ENCODE data around the gene MDN1. TPM values are rescaled to one million over a fixed set of nuclear protein-coding genes. Genes with fewer than 3 reads are reported as not detected.

The MDN1 gene
- total RNA-seq, 2 experiments from 2014 or later = 48.6 to 62.3 TPM

- H2AFZ ChIP-seq (ENCODE audit: low read length) = no peak overlapping the region
- intact Hi-C loops (cut with micrococcal nuclease; ENCODE audit: unreplicated experiment) = no loop called here
- no peak overlapping the region for H3K27ac ChIP-seq (ENCODE audit: low read depth, low read length, poor library complexity, severe bottlenecking)
- CTCF ChIA-PET (ENCODE audit: unreplicated experiment) = no interaction called here
- no peaks in the 10 kb centered on the region for H3K4me1 ChIP-seq (ENCODE audit: insufficient read depth, low read length, poor library complexity, severe bottlenecking)
- no peak for DNase-seq (ENCODE audit: low spot score)
- POLR2A ChIA-PET = interaction anchor here (0.6 to 0.7 kb wide), 3 partner anchors 41 to 52 kb away, joined by 3 read pairs; no protein-coding TSS in a partner anchor
- no peak overlapping the region for H3K4me2 ChIP-seq (ENCODE audit: low read length)
- H3K9me3 ChIP-seq (ENCODE audit: low read length) = no peaks in the 10 kb centered on the region
- peaks cover 87% of the 10 kb centered on the region for H3K79me2 ChIP-seq (ENCODE audit: insufficient read depth, low read depth, low read length)
- TF ChIP-seq CTCF (conservative IDR thresholded peaks at IDR 0.05; ENCODE audit: low read length) (no peak), EZH2phosphoT487 (IDR thresholded peaks at IDR 0.05; ENCODE audit: borderline replicate concordance, low read depth, low read length) (no peak)
- no peaks in the 10 kb centered on the region for H3K9me2 ChIP-seq (ENCODE audit: insufficient read depth, low read length)
- no TSS peak for BruUV-seq (replicated peaks)
- H3K4me3 ChIP-seq (ENCODE audit: low read depth, low read length, poor library complexity, severe bottlenecking) = no peak overlapping the region
- H4K20me1 ChIP-seq (ENCODE audit: insufficient read depth, low read length) = peaks cover 13% of the 10 kb centered on the region; the same call in 1 of the 2 replicates
- peaks cover 12% of the 10 kb centered on the region; the same call in 1 of the 2 replicates for H3K36me3 ChIP-seq (ENCODE audit: insufficient read depth, low read length)
Measured at GRCh38 chr6:89807581-89807980, 12.0 kb downstream of the MDN1 start.

- no peak overlapping the region for H2AFZ ChIP-seq (ENCODE audit: low read length)
- H3K27ac ChIP-seq (ENCODE audit: low read depth, low read length, poor library complexity, severe bottlenecking) = no peak overlapping the region
- intact Hi-C loops (cut with micrococcal nuclease; ENCODE audit: unreplicated experiment) = no loop called here
- CTCF ChIA-PET (ENCODE audit: unreplicated experiment) = no interaction called here
- H3K9me3 ChIP-seq (ENCODE audit: low read length) = no peaks in the 10 kb centered on the region
- H3K4me3 ChIP-seq (ENCODE audit: low read depth, low read length, poor library complexity, severe bottlenecking) = no peak overlapping the region
- POLR2A ChIA-PET = interaction anchor here (1.0 to 1.3 kb wide), 2 partner anchors 10 to 11 kb away, joined by 3 read pairs; no protein-coding TSS in a partner anchor
- H3K9me2 ChIP-seq (ENCODE audit: insufficient read depth, low read length) = no peaks in the 10 kb centered on the region
- no TSS peak for BruUV-seq (replicated peaks)
- TF ChIP-seq CTCF (conservative IDR thresholded peaks at IDR 0.05; ENCODE audit: low read length) (no peak), EZH2phosphoT487 (IDR thresholded peaks at IDR 0.05; ENCODE audit: borderline replicate concordance, low read depth, low read length) (no peak)
- peaks cover 70% of the 10 kb centered on the region for H3K79me2 ChIP-seq (ENCODE audit: insufficient read depth, low read depth, low read length)
- no peaks in the 10 kb centered on the region for H3K4me1 ChIP-seq (ENCODE audit: insufficient read depth, low read length, poor library complexity, severe bottlenecking)
- no peak overlapping the region for H3K4me2 ChIP-seq (ENCODE audit: low read length)
- no peak for DNase-seq (ENCODE audit: low spot score)
- peaks cover 13% of the 10 kb centered on the region; the same call in 1 of the 2 replicates for H4K20me1 ChIP-seq (ENCODE audit: insufficient read depth, low read length)
- H3K36me3 ChIP-seq (ENCODE audit: insufficient read depth, low read length) = peaks cover 25% of the 10 kb centered on the region
Measured at GRCh38 chr6:89805814-89806371, 13.7 kb downstream of the MDN1 start.

GRCh38 chr6:89803271-89803670 is 16.3 kb downstream of the MDN1 start:
- POLR2A ChIA-PET = interaction anchor here (0.8 to 1.5 kb wide), 2 partner anchors 9 to 165 kb away, joined by 3 to 7 read pairs; no protein-coding TSS in a partner anchor
- H3K79me2 ChIP-seq (ENCODE audit: insufficient read depth, low read depth, low read length) = peaks cover 48% of the 10 kb centered on the region

More at GRCh38 chr6:89803271-89803670, 16.3 kb downstream of the MDN1 start:
- no peak for TF ChIP-seq EZH2phosphoT487 (IDR thresholded peaks at IDR 0.05; ENCODE audit: borderline replicate concordance, low read depth, low read length)
- no peak for TF ChIP-seq CTCF (conservative IDR thresholded peaks at IDR 0.05; ENCODE audit: low read length)
- intact Hi-C loops (cut with micrococcal nuclease; ENCODE audit: unreplicated experiment) = no loop called here
- Histone ChIP-seq H3K9me2 (ENCODE audit: insufficient read depth, low read length) (no peaks in the 10 kb centered on the region), H3K4me3 (ENCODE audit: low read depth, low read length, poor library complexity, severe bottlenecking) (no peak overlapping the region), H4K20me1 (ENCODE audit: insufficient read depth, low read length) (peaks cover 9% of the 10 kb centered on the region; the same call in 1 of the 2 replicates), H3K9me3 (ENCODE audit: low read length) (no peaks in the 10 kb centered on the region), H2AFZ (ENCODE audit: low read length) (no peak overlapping the region), H3K27ac (ENCODE audit: low read depth, low read length, poor library complexity, severe bottlenecking) (no peak overlapping the region), H3K4me2 (ENCODE audit: low read length) (no peak overlapping the region), H3K36me3 (ENCODE audit: insufficient read depth, low read length) (peaks cover 51% of the 10 kb centered on the region), H3K4me1 (ENCODE audit: insufficient read depth, low read length, poor library complexity, severe bottlenecking) (no peaks in the 10 kb centered on the region)
- BruUV-seq (replicated peaks) = no TSS peak
- CTCF ChIA-PET (ENCODE audit: unreplicated experiment) = no interaction called here
- no peak for DNase-seq (ENCODE audit: low spot score)

Measured in OCI-LY7 (cell line).